T-helper 2 cell treated with Interferon-gamma antibody and Interleukin-4, amounts not matched to agents 5 μg/mL and 100 μg/mL, for 36 hours (primary cell): Measurements from ENCODE around the gene ECHS1.

Source experiments
- DNase-seq: peaks from one replicate; pipeline ENCODE4 v3.0.0; 2021; ENCODE audit warnings: low spot score
- H3K27ac Mint-ChIP-seq: one replicate; pipeline ENCODE4 v1.8.0; 2021; ENCODE audit warnings: mild to moderate bottlenecking, mixed read lengths
- H3K27me3 Mint-ChIP-seq: one replicate; pipeline ENCODE4 v1.8.0; 2021; ENCODE audit warnings: low read depth, mixed read lengths
- H3K36me3 Mint-ChIP-seq: one replicate; pipeline ENCODE4 v1.8.0; 2021; ENCODE audit warnings: low read depth, mixed read lengths
- H3K4me1 Mint-ChIP-seq: one replicate; pipeline ENCODE4 v1.8.0; 2021; ENCODE audit warnings: low read depth, mixed read lengths
- H3K4me3 Mint-ChIP-seq: one replicate; pipeline ENCODE4 v1.8.0; 2022; ENCODE audit warnings: mild to moderate bottlenecking, moderate library complexity, mixed read lengths
- H3K9me3 Mint-ChIP-seq: one replicate; pipeline ENCODE4 v1.8.0; 2021; ENCODE audit warnings: mixed read lengths

Gene ECHS1

GRCh38 chr10:133354672-133355240, 18.4 kb downstream of the ECHS1 start:
- H3K4me3 Mint-ChIP-seq: no peak overlapping the region
- no peak overlapping the region for H3K27ac Mint-ChIP-seq
- H3K27me3 Mint-ChIP-seq: no peaks in the 10 kb centered on the region
- no peaks in the 10 kb centered on the region for H3K9me3 Mint-ChIP-seq
- H3K4me1 Mint-ChIP-seq: no peaks in the 10 kb centered on the region
- DNase-seq: no peak
- H3K36me3 Mint-ChIP-seq: no peaks in the 10 kb centered on the region

GRCh38 chr10:133353988-133354605, 19.1 kb downstream of the ECHS1 start:
- no peak overlapping the region for H3K27ac Mint-ChIP-seq

GRCh38 chr10:133353202-133353959, 19.8 kb downstream of the ECHS1 start:
- no peak overlapping the region for H3K27ac Mint-ChIP-seq

More at GRCh38 chr10:133353988-133354605, 19.1 kb downstream of the ECHS1 start:
- Mint-ChIP-seq H3K36me3 (no peaks in the 10 kb centered on the region), H3K4me1 (no peaks in the 10 kb centered on the region), H3K27me3 (no peaks in the 10 kb centered on the region), H3K9me3 (no peaks in the 10 kb centered on the region), H3K4me3 (no peak overlapping the region)
- no peak for DNase-seq

GRCh38 chr10:133351408-133352318, 21.5 kb downstream of the ECHS1 start:
- H3K27ac Mint-ChIP-seq: no peak overlapping the region
- H3K9me3 Mint-ChIP-seq: no peaks in the 10 kb centered on the region
- no peaks in the 10 kb centered on the region for H3K36me3 Mint-ChIP-seq
- no peak overlapping the region for H3K4me3 Mint-ChIP-seq
- H3K27me3 Mint-ChIP-seq: no peaks in the 10 kb centered on the region
- DNase-seq: no peak
- no peaks in the 10 kb centered on the region for H3K4me1 Mint-ChIP-seq

More at GRCh38 chr10:133353202-133353959, 19.8 kb downstream of the ECHS1 start:
- H3K4me3 Mint-ChIP-seq: no peak overlapping the region
- no peaks in the 10 kb centered on the region for H3K27me3 Mint-ChIP-seq
- no peak for DNase-seq
- H3K4me1 Mint-ChIP-seq: no peaks in the 10 kb centered on the region
- no peaks in the 10 kb centered on the region for H3K9me3 Mint-ChIP-seq
- no peaks in the 10 kb centered on the region for H3K36me3 Mint-ChIP-seq

GRCh38 chr10:133350950-133351329, 22.2 kb downstream of the ECHS1 start:
- Mint-ChIP-seq H3K27ac (no peak overlapping the region), H3K9me3 (no peaks in the 10 kb centered on the region), H3K27me3 (no peaks in the 10 kb centered on the region), H3K4me3 (no peak overlapping the region), H3K4me1 (no peaks in the 10 kb centered on the region), H3K36me3 (no peaks in the 10 kb centered on the region)
- DNase-seq: no peak

- Mint-ChIP-seq H3K4me1 (no peaks in the 10 kb centered on the region), H3K4me3 (no peak overlapping the region), H3K9me3 (no peaks in the 10 kb centered on the region), H3K27ac (no peak overlapping the region), H3K36me3 (no peaks in the 10 kb centered on the region), H3K27me3 (no peaks in the 10 kb centered on the region)
- no peak for DNase-seq
These were observed 22.7 kb downstream of the ECHS1 start for GRCh38 chr10:133350283-133350949.

- Mint-ChIP-seq H3K27me3 (peaks cover 3% of the 10 kb centered on the region), H3K9me3 (no peaks in the 10 kb centered on the region), H3K27ac (no peak overlapping the region), H3K36me3 (no peaks in the 10 kb centered on the region), H3K4me1 (no peaks in the 10 kb centered on the region), H3K4me3 (no peak overlapping the region)
- DNase-seq: no peak
These were observed 23.6 kb downstream of the ECHS1 start for GRCh38 chr10:133349577-133350011.

- no peaks in the 10 kb centered on the region for H3K36me3 Mint-ChIP-seq
- no peak for DNase-seq
These were observed 24.0 kb downstream of the ECHS1 start for GRCh38 chr10:133349160-133349568.

GRCh38 chr10:133347710-133348517, 25.2 kb downstream of the ECHS1 start:
- Mint-ChIP-seq H3K27me3 (peaks cover 3% of the 10 kb centered on the region), H3K4me3 (no peak overlapping the region), H3K36me3 (no peaks in the 10 kb centered on the region), H3K9me3 (no peaks in the 10 kb centered on the region), H3K27ac (no peak overlapping the region), H3K4me1 (peaks cover 3% of the 10 kb centered on the region)
- no peak for DNase-seq

More at GRCh38 chr10:133349160-133349568, 24.0 kb downstream of the ECHS1 start:
- H3K27me3 Mint-ChIP-seq: peaks cover 3% of the 10 kb centered on the region
- H3K27ac Mint-ChIP-seq: no peak overlapping the region
- no peaks in the 10 kb centered on the region for H3K9me3 Mint-ChIP-seq
- H3K4me3 Mint-ChIP-seq: no peak overlapping the region
- no peaks in the 10 kb centered on the region for H3K4me1 Mint-ChIP-seq

GRCh38 chr10:133346413-133346812, 26.7 kb downstream of the ECHS1 start:
- Mint-ChIP-seq H3K27me3 (peaks cover 9% of the 10 kb centered on the region), H3K27ac (no peak overlapping the region)

GRCh38 chr10:133344236-133344635, 28.9 kb downstream of the ECHS1 start:
- peaks cover 9% of the 10 kb centered on the region for H3K27me3 Mint-ChIP-seq

More at GRCh38 chr10:133346413-133346812, 26.7 kb downstream of the ECHS1 start:
- Mint-ChIP-seq H3K4me3 (no peak overlapping the region), H3K4me1 (peaks cover 3% of the 10 kb centered on the region), H3K36me3 (no peaks in the 10 kb centered on the region), H3K9me3 (no peaks in the 10 kb centered on the region)
- no peak for DNase-seq

GRCh38 chr10:133343558-133343957, 29.6 kb downstream of the ECHS1 start:
- Mint-ChIP-seq H3K27ac (no peak overlapping the region), H3K4me3 (no peak overlapping the region), H3K27me3 (peaks cover 9% of the 10 kb centered on the region), H3K9me3 (no peaks in the 10 kb centered on the region), H3K4me1 (peaks cover 3% of the 10 kb centered on the region), H3K36me3 (no peaks in the 10 kb centered on the region)
- no peak for DNase-seq

More at GRCh38 chr10:133344236-133344635, 28.9 kb downstream of the ECHS1 start:
- H3K27ac Mint-ChIP-seq: no peak overlapping the region
- no peak overlapping the region for H3K4me3 Mint-ChIP-seq
- no peaks in the 10 kb centered on the region for H3K36me3 Mint-ChIP-seq
- peaks cover 3% of the 10 kb centered on the region for H3K4me1 Mint-ChIP-seq
- no peaks in the 10 kb centered on the region for H3K9me3 Mint-ChIP-seq
- DNase-seq: no peak
